BLaER1 treated with 17β-estradiol and CSF1 and Interleukin-3, amounts not matched to agents 10 nM and 100 nM (cell line): Measurements from ENCODE around the gene ABTB2.

Source experiments
- H3K27ac ChIP-seq, 11 experiments: shearing (Covaris generic); formaldehyde crosslinking; 2 replicates each; pipeline ENCODE4 v1.8.1; 2022
- H3K27me3 ChIP-seq, 11 experiments: shearing (Covaris generic); formaldehyde crosslinking; 2 replicates each; pipeline ENCODE4 v1.8.1; 2022
- H3K36me3 ChIP-seq, 11 experiments: shearing (Covaris generic); formaldehyde crosslinking; 2 replicates each; pipeline ENCODE4 v1.8.1; 2022
- H3K4me1 ChIP-seq, 10 experiments: shearing (Covaris generic); formaldehyde crosslinking; 2 replicates each; pipeline ENCODE4 v1.8.1; 2022
- H3K4me2 ChIP-seq, 11 experiments: shearing (Covaris generic); formaldehyde crosslinking; 2 replicates each; pipeline ENCODE4 v1.8.1; 2022
- H3K4me3 ChIP-seq, 10 experiments: shearing (Covaris generic); formaldehyde crosslinking; 2 replicates each; pipeline ENCODE4 v1.8.1; 2022
- H3K9ac ChIP-seq, 11 experiments: shearing (Covaris generic); formaldehyde crosslinking; 2 replicates each; pipeline ENCODE4 v1.8.1; 2022
- H3K9me3 ChIP-seq, 11 experiments: shearing (Covaris generic); formaldehyde crosslinking; replicated peaks in 1 of 11; 2 replicates each; pipeline ENCODE4 v1.8.1; 2022
- H4K20me1 ChIP-seq, 11 experiments: shearing (Covaris generic); formaldehyde crosslinking; 2 replicates each; pipeline ENCODE4 v1.8.1; 2022
- Cebpa-rat ChIP-seq, 11 experiments: shearing (Covaris generic); IDR thresholded peaks; 2 replicates each; pipeline ENCODE4 v1.8.1; 2022

The ABTB2 gene

DNA sequence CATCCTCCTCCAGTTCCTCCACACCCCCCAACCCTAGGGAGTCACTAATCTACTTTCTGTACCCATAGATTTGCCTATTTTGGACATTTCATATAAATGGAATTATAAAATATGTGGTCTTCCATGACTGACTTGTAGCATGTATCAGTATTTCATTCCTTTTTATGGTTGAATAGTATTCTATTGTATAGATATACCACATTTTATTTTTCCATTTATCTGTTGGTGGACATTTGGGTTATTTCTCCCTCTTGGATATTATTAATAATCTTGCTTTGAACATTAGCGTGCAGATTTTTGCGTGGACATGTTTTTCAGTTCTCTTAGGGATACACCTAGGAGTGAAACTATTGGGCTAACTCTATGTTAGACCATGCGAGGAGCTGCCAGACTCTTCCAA lies 229.0 kb downstream of the ABTB2 start:
- H3K27ac ChIP-seq = no peak overlapping the region
- no peaks in the 10 kb centered on the region for H3K27me3 ChIP-seq
- H3K9ac ChIP-seq = no peak overlapping the region
- H3K4me2 ChIP-seq = no peak overlapping the region
- H3K9me3 ChIP-seq = peaks cover 0 to 15% (median 3%) of the 10 kb centered on the region in 11 experiments; a peak in 7 of 22 replicates
- no peak for TF ChIP-seq Cebpa-rat (IDR thresholded peaks at IDR 0.05)
- H3K4me1 ChIP-seq = peaks cover 0 to 8% (median 0%) of the 10 kb centered on the region in 10 experiments; a peak in 5 of 20 replicates
- peaks cover 0 to 50% (median 13%) of the 10 kb centered on the region in 11 experiments; a peak in 10 of 22 replicates for H4K20me1 ChIP-seq
- peaks cover 94 to 100% (median 100%) of the 10 kb centered on the region in 11 experiments for H3K36me3 ChIP-seq
- no peak overlapping the region for H3K4me3 ChIP-seq

DNA sequence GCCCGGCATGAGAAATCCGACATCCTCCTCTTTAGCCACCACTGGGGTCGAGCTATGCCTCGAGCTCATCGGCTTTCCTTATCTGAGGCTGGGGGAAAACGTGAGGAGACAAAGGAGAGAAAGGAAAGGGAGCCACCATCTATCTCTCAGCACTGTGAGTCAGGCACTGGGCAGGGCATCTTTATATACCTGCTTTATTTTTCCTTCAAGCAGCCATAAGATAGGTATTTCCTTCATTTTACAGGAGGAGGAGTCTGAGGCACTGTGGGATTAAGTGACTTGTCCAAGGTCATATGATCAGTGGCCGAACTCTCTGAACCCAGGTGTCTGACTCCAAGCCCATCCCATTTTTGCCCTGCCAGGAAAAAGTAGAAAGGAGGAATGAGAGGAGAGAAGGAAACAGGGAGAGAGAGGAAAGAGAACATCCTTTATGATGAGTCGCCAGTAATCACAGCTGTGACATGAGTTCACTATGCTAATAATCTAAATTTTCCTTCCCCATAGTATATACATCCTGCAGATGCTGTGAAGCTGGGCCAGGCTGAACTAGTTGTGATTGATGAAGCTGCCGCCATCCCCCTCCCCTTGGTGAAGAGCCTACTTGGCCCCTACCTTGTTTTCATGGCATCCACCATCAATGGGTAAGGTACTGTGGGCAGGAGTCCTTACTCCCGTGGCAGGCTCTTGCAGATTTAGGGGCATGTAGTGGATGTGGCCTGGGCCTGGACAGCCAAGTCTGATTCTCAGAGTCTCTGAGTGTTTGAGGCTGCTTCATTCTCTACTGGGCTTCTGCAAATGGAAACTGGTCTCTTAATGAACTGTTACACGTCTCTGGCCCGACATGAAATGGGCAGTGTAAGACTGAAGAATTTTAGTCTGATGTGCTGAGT lies 230.6 kb downstream of the ABTB2 start:
- TF ChIP-seq Cebpa-rat (IDR thresholded peaks at IDR 0.05) = no peak
- H3K27ac ChIP-seq = no peak overlapping the region
- H3K36me3 ChIP-seq = peaks cover 95 to 100% (median 100%) of the 10 kb centered on the region in 11 experiments

DNA sequence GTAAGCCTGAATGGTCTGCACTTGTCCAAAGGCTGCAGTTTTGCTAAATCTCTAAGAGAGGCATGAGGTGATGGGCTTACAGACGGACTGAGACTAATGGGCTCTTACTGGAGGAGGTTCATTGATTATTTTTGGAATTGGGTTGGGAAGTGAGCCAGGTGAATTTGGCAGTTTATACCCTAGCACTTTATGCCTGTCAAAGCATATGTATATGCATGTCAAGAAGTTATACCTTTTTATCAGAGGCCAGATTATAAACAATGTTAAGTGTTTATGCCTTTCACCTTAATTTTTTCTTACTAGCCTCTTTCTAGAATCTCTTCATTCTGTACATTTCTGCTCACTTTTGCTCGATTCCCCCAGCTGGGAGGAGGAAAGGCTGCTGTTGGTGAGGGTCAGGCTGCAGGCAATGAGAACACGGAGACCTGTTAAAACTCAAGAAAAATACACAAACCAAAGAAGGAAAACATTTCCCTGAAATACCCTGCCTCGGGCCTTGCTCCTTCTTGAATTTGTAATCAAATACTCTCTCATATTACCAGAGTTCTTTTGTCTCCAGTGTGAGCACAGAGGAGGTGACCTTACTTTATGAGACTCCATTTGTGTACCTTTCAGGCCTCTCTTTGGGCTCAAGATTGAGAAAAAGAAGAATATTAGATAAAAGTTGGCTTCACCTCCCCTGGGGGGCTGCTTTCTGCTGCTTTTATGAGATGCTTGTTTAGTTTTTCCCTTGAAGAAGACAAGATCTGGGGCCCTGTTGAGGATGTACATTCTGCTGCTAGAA lies 232.7 kb downstream of the ABTB2 start:
- Histone ChIP-seq H3K27ac (no peak overlapping the region), H3K4me3 (no peak overlapping the region), H3K36me3 (peaks cover 93 to 100% (median 100%) of the 10 kb centered on the region in 11 experiments)

More for the DNA sequence above, 230.6 kb downstream of the ABTB2 start:
- Histone ChIP-seq H3K27me3 (no peaks in the 10 kb centered on the region), H3K9me3 (peaks cover 0 to 15% (median 3%) of the 10 kb centered on the region in 11 experiments; a peak in 7 of 22 replicates), H3K4me2 (no peak overlapping the region), H3K4me3 (no peak overlapping the region), H3K9ac (0 out of 22 replicates have a peak overlapping the region, but pooled peaks of 1 of the 11 experiments have one; percentile 21), H4K20me1 (peaks cover 0 to 60% (median 18%) of the 10 kb centered on the region in 11 experiments; a peak in 12 of 22 replicates), H3K4me1 (peaks cover 0 to 8% (median 0%) of the 10 kb centered on the region in 10 experiments; a peak in 5 of 20 replicates)

DNA sequence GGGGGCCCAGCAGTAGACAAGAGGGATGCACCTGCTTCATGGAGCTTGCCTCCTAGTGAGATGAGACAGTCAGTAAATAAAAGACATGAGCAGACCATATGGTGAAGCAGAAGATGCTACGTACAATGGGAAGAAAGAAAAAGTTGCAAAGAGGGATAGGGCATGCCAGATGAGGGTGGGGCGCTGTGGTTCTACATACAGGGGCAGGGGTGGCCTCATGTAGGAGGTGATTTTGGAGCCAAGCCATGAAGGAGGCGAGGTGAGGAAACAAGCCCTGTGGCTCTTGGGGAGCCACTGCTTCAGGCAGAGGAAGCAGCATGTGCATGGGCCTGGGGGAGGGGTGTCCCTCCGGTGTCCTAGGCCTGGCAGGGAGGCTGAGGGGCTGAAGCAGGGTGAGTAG lies 237.2 kb downstream of the ABTB2 start:
- Histone ChIP-seq H3K4me3 (no peak overlapping the region), H3K4me1 (no peaks in the 10 kb centered on the region), H3K27ac (no peak overlapping the region), H3K9me3 (no peaks in the 10 kb centered on the region), H3K4me2 (no peak overlapping the region), H4K20me1 (peaks cover 0 to 85% (median 49%) of the 10 kb centered on the region in 11 experiments; a peak in 14 of 22 replicates), H3K27me3 (no peaks in the 10 kb centered on the region), H3K36me3 (peaks cover 98 to 100% (median 100%) of the 10 kb centered on the region in 11 experiments), H3K9ac (no peak overlapping the region; a peak in 1 of 22 replicates)
- TF ChIP-seq Cebpa-rat (IDR thresholded peaks at IDR 0.05) = no peak

More for the DNA sequence above, 232.7 kb downstream of the ABTB2 start:
- no peak overlapping the region for H3K4me2 ChIP-seq
- H3K27me3 ChIP-seq = no peaks in the 10 kb centered on the region
- H3K9ac ChIP-seq = no peak overlapping the region
- H3K4me1 ChIP-seq = peaks cover 0 to 8% (median 0%) of the 10 kb centered on the region in 10 experiments; a peak in 5 of 20 replicates
- TF ChIP-seq Cebpa-rat (IDR thresholded peaks at IDR 0.05) = no peak
- peaks cover 0 to 68% (median 28%) of the 10 kb centered on the region in 11 experiments; a peak in 13 of 22 replicates for H4K20me1 ChIP-seq
- peaks cover 0 to 15% (median 3%) of the 10 kb centered on the region in 11 experiments; a peak in 7 of 22 replicates for H3K9me3 ChIP-seq

DNA sequence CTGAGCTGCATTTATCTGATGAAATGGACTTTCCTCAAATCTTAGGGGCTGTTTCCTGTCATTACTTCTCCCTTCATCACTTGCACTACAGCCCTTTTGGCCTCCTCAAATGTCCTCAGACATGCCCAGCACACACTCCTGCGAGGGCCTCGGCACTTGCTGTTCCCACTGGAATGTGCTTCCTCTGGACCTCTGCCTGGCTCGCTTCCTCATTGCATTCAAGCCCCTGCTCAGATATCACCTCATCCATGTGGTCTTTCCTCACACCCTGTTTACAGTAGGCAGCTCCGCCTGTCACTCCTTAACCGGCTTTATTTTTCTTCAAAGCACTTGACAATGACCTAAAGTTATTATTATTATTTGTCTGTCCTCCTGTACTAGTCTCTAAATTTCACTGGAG lies 243.3 kb downstream of the ABTB2 start:
- Histone ChIP-seq H3K4me1 (peaks cover 0 to 15% (median 10%) of the 10 kb centered on the region in 10 experiments; a peak in 13 of 20 replicates), H3K4me2 (no peak overlapping the region), H3K9me3 (no peaks in the 10 kb centered on the region), H3K27ac (no peak overlapping the region), H4K20me1 (peaks cover 0 to 99% (median 28%) of the 10 kb centered on the region in 11 experiments; a peak in 12 of 22 replicates), H3K9ac (no peak overlapping the region), H3K27me3 (no peaks in the 10 kb centered on the region), H3K4me3 (no peak overlapping the region), H3K36me3 (peaks cover 100% of the 10 kb centered on the region in 11 experiments)
- TF ChIP-seq Cebpa-rat (IDR thresholded peaks at IDR 0.05) = no peak

DNA sequence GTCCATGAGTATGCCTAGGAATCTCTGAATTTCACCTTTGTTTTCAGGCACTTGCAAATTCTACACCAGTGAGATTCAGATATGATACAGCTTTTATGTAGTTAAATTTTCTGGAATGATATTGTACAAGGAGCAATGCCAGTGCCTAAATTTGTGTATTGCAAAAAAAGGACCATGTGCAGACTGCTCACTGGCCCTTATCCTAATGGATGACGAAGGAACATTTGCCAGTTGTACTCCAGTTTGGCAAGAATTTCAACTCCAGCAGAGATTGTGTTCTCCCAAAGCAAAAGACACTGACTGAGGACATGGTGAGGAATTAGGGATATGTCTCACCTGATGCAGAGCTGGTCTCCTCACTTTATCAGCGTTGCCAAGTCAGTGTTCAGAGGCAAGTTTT lies 243.8 kb downstream of the ABTB2 start:
- Histone ChIP-seq H3K4me3 (no peak overlapping the region), H3K36me3 (peaks cover 100% of the 10 kb centered on the region in 11 experiments), H3K27ac (no peak overlapping the region), H3K4me2 (no peak overlapping the region), H4K20me1 (peaks cover 0 to 100% (median 23%) of the 10 kb centered on the region in 11 experiments; a peak in 12 of 22 replicates), H3K9ac (no peak overlapping the region), H3K9me3 (no peaks in the 10 kb centered on the region), H3K27me3 (no peaks in the 10 kb centered on the region), H3K4me1 (peaks cover 0 to 15% (median 10%) of the 10 kb centered on the region in 10 experiments; a peak in 13 of 20 replicates)
- TF ChIP-seq Cebpa-rat (IDR thresholded peaks at IDR 0.05) = no peak

DNA sequence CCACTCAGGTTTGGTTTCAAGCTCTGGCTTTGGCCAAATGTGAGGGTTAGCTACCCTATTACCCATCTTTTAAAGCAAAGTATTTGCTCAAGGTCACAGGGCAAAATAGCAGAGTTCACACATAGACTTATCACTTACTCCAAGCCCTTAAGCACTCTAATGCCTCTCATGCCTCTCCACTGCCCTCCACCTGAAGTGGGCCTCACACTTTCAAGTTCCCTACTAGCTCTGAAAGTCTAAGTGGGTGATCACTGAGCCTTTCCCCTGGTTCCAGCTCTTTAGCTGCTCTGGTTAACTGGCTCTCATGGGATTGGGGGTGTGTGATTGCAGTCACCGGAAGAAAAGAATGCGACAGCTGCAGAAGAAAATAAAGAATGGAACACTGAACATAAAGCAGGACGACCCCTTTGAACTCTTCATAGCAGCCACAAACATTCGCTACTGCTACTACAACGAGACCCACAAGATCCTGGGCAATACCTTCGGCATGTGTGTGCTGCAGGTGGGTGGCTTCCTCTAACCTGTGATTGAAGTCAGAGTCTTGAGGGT lies 246.0 kb downstream of the ABTB2 start:
- Histone ChIP-seq H3K27me3 (no peaks in the 10 kb centered on the region), H3K36me3 (peaks cover 91 to 100% (median 98%) of the 10 kb centered on the region in 11 experiments), H3K4me1 (peaks cover 13 to 29% (median 19%) of the 10 kb centered on the region in 10 experiments), H3K4me2 (peak overlapping the region in 4 of 11 experiments; percentile 9 to 36 (median 17); a peak in 5 of 22 replicates), H3K27ac (no peak overlapping the region), H4K20me1 (peaks cover 0 to 80% (median 15%) of the 10 kb centered on the region in 11 experiments; a peak in 10 of 22 replicates), H3K9me3 (no peaks in the 10 kb centered on the region), H3K9ac (peak overlapping the region in 5 of 11 experiments; percentile 11 to 24 (median 20); a peak in 3 of 22 replicates), H3K4me3 (no peak overlapping the region)
- TF ChIP-seq Cebpa-rat (IDR thresholded peaks at IDR 0.05) = no peak

DNA sequence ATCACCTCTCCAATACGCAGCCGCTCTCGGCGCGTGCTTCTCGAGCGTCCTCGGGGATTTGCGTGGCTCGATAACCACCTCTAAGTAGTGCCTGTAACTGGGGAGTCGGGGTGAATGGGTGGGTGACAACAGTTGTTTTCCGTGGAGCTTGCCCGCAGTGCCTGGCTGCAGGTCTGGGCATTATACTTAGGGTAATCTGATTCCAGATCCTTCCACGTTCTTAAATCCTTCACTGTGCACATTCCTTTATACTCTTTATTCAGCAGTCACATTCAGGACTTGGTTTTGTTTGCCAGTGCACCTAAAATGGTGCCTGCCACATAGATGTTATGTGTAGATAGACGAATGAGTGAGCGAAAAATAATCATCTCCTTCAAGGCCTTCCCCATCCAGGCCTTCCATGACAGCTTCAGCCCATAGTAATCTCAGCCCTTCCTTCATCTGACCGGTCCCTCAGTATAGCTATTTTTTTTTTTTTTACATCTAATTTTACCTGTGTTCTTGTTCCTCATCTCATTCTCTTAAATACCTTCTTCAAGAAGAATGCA lies 251.8 kb downstream of the ABTB2 start:
- no peak for TF ChIP-seq Cebpa-rat (IDR thresholded peaks at IDR 0.05)
- Histone ChIP-seq H3K36me3 (peaks cover 44 to 66% (median 62%) of the 10 kb centered on the region in 11 experiments), H3K4me1 (peaks cover 37 to 54% (median 46%) of the 10 kb centered on the region in 10 experiments), H3K9ac (peak overlapping the region; percentile 88 to 99 (median 93)), H4K20me1 (peaks cover 0 to 22% (median 0%) of the 10 kb centered on the region in 11 experiments; a peak in 5 of 22 replicates), H3K9me3 (no peaks in the 10 kb centered on the region), H3K4me2 (peak overlapping the region; percentile 78 to 96 (median 91)), H3K27me3 (no peaks in the 10 kb centered on the region), H3K27ac (peak overlapping the region; percentile 87 to 97 (median 93)), H3K4me3 (peak overlapping the region; percentile 75 to 94 (median 87))
